ENCODE results near the gene NUDCD2.

- TF ChIP-seq CTCF (IDR thresholded peaks at IDR 0.05), result no peak
- no peak for TF ChIP-seq POLR2A (IDR thresholded peaks at IDR 0.05)
Observed at GRCh38 chr5:163436515-163436914, 23.4 kb downstream of the NUDCD2 start.

Data from lower leg skin (tissue), 3 donors.